SK-N-MC (cell line): ENCODE measurements around the gene FXYD2.

Experiments used
- EZH2 ChIP-seq: fragments of 200-600 bp; sonication (generic); IDR thresholded peaks from one replicate; pipeline ENCODE4 v1.6.1; 2017; ENCODE audit warnings: antibody characterized with exemption
- FOXP2 ChIP-seq: optimal IDR thresholded peaks from 2 replicates; pipeline ENCODE3; 2011; ENCODE audit warnings: mild to moderate bottlenecking, moderate library complexity; ENCODE audit not compliant: insufficient read depth; ENCODE audit errors: extremely low read length, control extremely low read depth
- POLR2AphosphoS5 ChIP-seq: IDR thresholded peaks from 2 replicates; pipeline ENCODE4 v1.6.1; 2012; ENCODE audit warnings: mild to moderate bottlenecking, low read depth, low read length, borderline replicate concordance

- TF ChIP-seq EZH2, result no peak
- TF ChIP-seq POLR2AphosphoS5, result no peak
- no peak for TF ChIP-seq FOXP2
These were observed 16.5 kb upstream of the FXYD2 start for GRCh38 chr11:117840881-117841550.
